A549 (cell line): ENCODE results near the gene PRR5. TPM values are rescaled to one million over a fixed set of nuclear protein-coding genes. Genes with fewer than 3 reads are reported as not detected.
"Not testable (repeated sequence)": the region's sequence is repeated elsewhere in the genome, so short reads cannot be mapped to it uniquely, and the experiment has no call there.

Experiments used
- ATAC-seq, 2 experiments: fragments of 200-7000 bp in 1 of 2; fragments of >200 bp in 1 of 2; cut with Nextera tagmentation in 1 of 2; cut with Tn5 transposase in 1 of 2; 3 replicates each; pipeline versions ENCODE4 v1.8.0 to v1.9.1; 2018 to 2020; ENCODE audit warnings: mild to moderate bottlenecking in 1 of 2, moderate library complexity in 1 of 2
- CTCF ChIA-PET: fragments of 300-600 bp; sonication (Branson Sonifier 250); formaldehyde crosslinking; extraction: SDS; loops from one replicate; lab custom pipeline; 2021; ENCODE audit warnings: antibody characterized with exemption, inconsistent platforms; lab: Yijun Ruan, JAX
- POLR2A ChIA-PET: fragments of 350-600 bp; formaldehyde crosslinking; extraction: SDS; loops from one replicate; lab custom pipeline; 2021; ENCODE audit warnings: antibody characterized with exemption, inconsistent platforms; lab: Yijun Ruan, JAX
- DNase-seq, 2 experiments: peaks; one replicate each; pipeline versions ENCODE4 v3.0.0 to v3.0.0-alpha.2; 2011 to 2016; ENCODE audit warnings: low read depth in 1 of 2, low spot score in 1 of 2
- FAIRE-seq: peaks from 2 replicates; lab custom pipeline; 2011; peaks lifted over from hg19 to GRCh38; lab: Jason Lieb, UNC
- H3K27ac ChIP-seq, 2 experiments: fragments of >200 bp; sonication (Bioruptor Twin); formaldehyde crosslinking; 3 replicates each; pipeline ENCODE4 v1.5.1; 2016 to 2017
- H3K4me1 ChIP-seq: fragments of >200 bp; sonication (Bioruptor Twin); formaldehyde crosslinking; 3 replicates; pipeline ENCODE4 v1.6.1; 2016
- H3K4me2 ChIP-seq: fragments of >200 bp; sonication (Bioruptor Twin); formaldehyde crosslinking; 3 replicates; pipeline ENCODE4 v1.6.1; 2016
- H3K4me3 ChIP-seq: fragments of >200 bp; sonication (Bioruptor Twin); formaldehyde crosslinking; 3 replicates; pipeline ENCODE4 v1.5.1; 2016
- H3K9me3 ChIP-seq: fragments of >200 bp; sonication (Bioruptor Twin); formaldehyde crosslinking; 3 replicates; pipeline ENCODE4 v1.6.1; 2016
- CEBPB ChIP-seq, 2 experiments: fragments of >200 bp in 1 of 2; sonication (Bioruptor Twin) in 1 of 2; formaldehyde crosslinking in 1 of 2; IDR thresholded peaks; 2 replicates each; pipeline ENCODE4 v1.6.1; 2012 to 2016
- CHD2 ChIP-seq: fragments of 150-350 bp; IDR thresholded peaks from 2 replicates; pipeline ENCODE4 v1.6.1; 2014; ENCODE audit warnings: low read length; ENCODE audit not compliant: partially characterized antibody
- CTCF ChIP-seq: fragments of >200 bp; sonication (Bioruptor Twin); formaldehyde crosslinking; IDR thresholded peaks from 3 replicates; pipeline ENCODE4 v1.5.1; 2016
- EHF ChIP-seq: fragments of 250-450 bp; sonication (Bioruptor Pico); IDR thresholded peaks from 2 replicates; pipeline ENCODE4 v1.5.0; 2020; ENCODE audit warnings: mild to moderate bottlenecking
- ESRRA ChIP-seq: fragments of 150-350 bp; IDR thresholded peaks from 2 replicates; pipeline ENCODE4 v1.6.1; 2014; ENCODE audit warnings: mild to moderate bottlenecking, low read length, borderline replicate concordance
- FOSB ChIP-seq: fragments of 250-450 bp; sonication (Bioruptor Pico); IDR thresholded peaks from 2 replicates; pipeline ENCODE4 v1.5.0; 2020; ENCODE audit warnings: mild to moderate bottlenecking, moderate library complexity
- FOXS1 ChIP-seq: fragments of 250-450 bp; sonication (Bioruptor Pico); IDR thresholded peaks from 2 replicates; pipeline ENCODE4 v1.5.0; 2020; ENCODE audit warnings: mild to moderate bottlenecking, moderate library complexity
- GATA3 ChIP-seq: IDR thresholded peaks from 2 replicates; pipeline ENCODE4 v1.6.1; 2012; ENCODE audit warnings: borderline replicate concordance
- HDAC2 ChIP-seq: fragments of 200-600 bp; sonication (generic); IDR thresholded peaks from 2 replicates; pipeline ENCODE4 v1.6.1; 2016
- HEYL ChIP-seq: fragments of 250-450 bp; sonication (Bioruptor Pico); IDR thresholded peaks from 2 replicates; pipeline ENCODE4 v1.8.0; 2021; ENCODE audit warnings: mild to moderate bottlenecking, moderate library complexity
- HOXB13 ChIP-seq: fragments of 250-450 bp; sonication (Bioruptor Pico); IDR thresholded peaks from 2 replicates; pipeline ENCODE4 v1.5.0; 2020; ENCODE audit warnings: low read depth, mild to moderate bottlenecking, moderate library complexity
- JUNB ChIP-seq: fragments of >200 bp; sonication (Bioruptor Twin); formaldehyde crosslinking; IDR thresholded peaks from 2 replicates; pipeline ENCODE4 v1.6.1; 2016
- MYC ChIP-seq: IDR thresholded peaks from 2 replicates; pipeline ENCODE4 v1.6.1; 2012; ENCODE audit warnings: mild to moderate bottlenecking, inconsistent platforms, low read length, improper control_type of control experiment, borderline replicate concordance
- PBX3 ChIP-seq: IDR thresholded peaks from 2 replicates; pipeline ENCODE4 v1.6.1; 2012
- POLR2A ChIP-seq: IDR thresholded peaks from 2 replicates; pipeline ENCODE4 v1.6.1; 2012; ENCODE audit warnings: mild to moderate bottlenecking, low read length
- RFX5 ChIP-seq: fragments of 450-650 bp; IDR thresholded peaks from 2 replicates; pipeline ENCODE4 v1.7.1; 2014; ENCODE audit warnings: antibody characterized with exemption, mild to moderate bottlenecking, moderate library complexity
- SMC3 ChIP-seq: fragments of >200 bp; sonication (Bioruptor Twin); formaldehyde crosslinking; IDR thresholded peaks from 3 replicates; pipeline ENCODE4 v1.6.1; 2018; ENCODE audit warnings: inconsistent platforms
- SREBF2 ChIP-seq: fragments of 450-650 bp; IDR thresholded peaks from 2 replicates; pipeline ENCODE4 v1.6.1; 2014; ENCODE audit warnings: mild to moderate bottlenecking, moderate library complexity
- TP53 ChIP-seq: fragments of 250-450 bp; sonication (Bioruptor Pico); IDR thresholded peaks from 2 replicates; pipeline ENCODE4 v1.5.0; 2021; ENCODE audit warnings: mild to moderate bottlenecking, moderate library complexity
- ZC3H11A ChIP-seq: fragments of 450-650 bp; IDR thresholded peaks from 2 replicates; pipeline ENCODE4 v1.6.1; 2014; ENCODE audit warnings: antibody characterized with exemption, mild to moderate bottlenecking
- ZFP36 ChIP-seq: fragments of 450-650 bp; IDR thresholded peaks from 2 replicates; pipeline ENCODE4 v1.6.1; 2014; ENCODE audit warnings: borderline replicate concordance; ENCODE audit not compliant: partially characterized antibody
- WGBS: methylation state at CpG from one replicate; pipeline ENCODE4 v1.1.6; 2017; ENCODE audit errors: missing lambda C conversion rate; 5-methylcytosine and 5-hydroxymethylcytosine counted together
- polyA plus RNA-seq, 4 experiments: library from polyadenylated mRNA; depleted of rRNA in 3 of 4; stranded (reverse); fragments of >200 nt; fragmentation: RNase III in 1 of 4; extraction: RNeasy Plus Mini Kit Qiagen cat#74134 plus additional on column Dnase treatment in 1 of 4; gene quantifications; 2 replicates in 3 of 4; 3 replicates in 1 of 4; pipeline ENCODE4 v1.2.3, GENCODE V29; 2011 to 2017
- TF ChIP-seq, protein P1 (sequence below): fragments of >200 bp; sonication (Bioruptor Twin); formaldehyde crosslinking; IDR thresholded peaks from 2 replicates; pipeline ENCODE4 v1.6.1; 2016
- TF ChIP-seq, protein P2 (sequence below): fragments of 150-350 bp; IDR thresholded peaks from 2 replicates; pipeline ENCODE4 v1.6.1; 2014; ENCODE audit warnings: low read depth, mild to moderate bottlenecking, low read length
- TF ChIP-seq, protein P3 (sequence below): fragments of 450-650 bp; IDR thresholded peaks from 2 replicates; pipeline ENCODE4 v1.6.1; 2014; ENCODE audit warnings: antibody characterized with exemption
- TF ChIP-seq, protein P4 (sequence below): IDR thresholded peaks from 2 replicates; pipeline ENCODE4 v1.6.1; 2012

The PRR5 gene
- polyA plus RNA-seq, 2 of the 4 experiments (the other 2 are of a cell fraction), result 7.1 to 19.5 TPM

DNA sequence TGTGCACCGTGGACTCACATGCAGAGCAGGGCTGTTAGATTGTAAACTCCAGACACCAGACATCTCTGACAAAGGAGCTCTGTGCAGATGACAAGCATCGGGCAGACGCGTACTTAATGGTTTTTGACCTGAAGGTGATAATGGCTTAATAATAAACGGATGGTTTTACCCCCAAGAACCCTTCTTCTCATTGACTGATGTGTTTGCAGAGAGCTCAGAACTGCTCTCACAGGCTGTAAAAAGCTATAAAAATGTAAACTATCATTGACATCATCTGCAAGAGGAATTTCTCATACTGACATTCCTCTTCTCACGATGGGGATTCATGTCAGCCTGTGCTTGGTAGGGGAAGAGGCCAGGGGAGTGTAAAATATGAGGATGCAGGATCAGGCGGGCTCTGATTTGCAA lies 41.8 kb downstream of the PRR5 start:
- TF ChIP-seq HOXB13 (CRISPR knock-in tag), result no peak
- TF ChIP-seq FOXS1, result no peak
- no peak for TF ChIP-seq CHD2
- no peak for TF ChIP-seq HEYL (CRISPR knock-in tag)
- TF ChIP-seq SREBF2, result no peak
- TF ChIP-seq, protein P1, sequence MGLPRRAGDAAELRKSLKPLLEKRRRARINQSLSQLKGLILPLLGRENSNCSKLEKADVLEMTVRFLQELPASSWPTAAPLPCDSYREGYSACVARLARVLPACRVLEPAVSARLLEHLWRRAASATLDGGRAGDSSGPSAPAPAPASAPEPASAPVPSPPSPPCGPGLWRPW, result no peak
- no peak for TF ChIP-seq FOSB
- no peak for TF ChIP-seq SMC3
- TF ChIP-seq, protein P2, sequence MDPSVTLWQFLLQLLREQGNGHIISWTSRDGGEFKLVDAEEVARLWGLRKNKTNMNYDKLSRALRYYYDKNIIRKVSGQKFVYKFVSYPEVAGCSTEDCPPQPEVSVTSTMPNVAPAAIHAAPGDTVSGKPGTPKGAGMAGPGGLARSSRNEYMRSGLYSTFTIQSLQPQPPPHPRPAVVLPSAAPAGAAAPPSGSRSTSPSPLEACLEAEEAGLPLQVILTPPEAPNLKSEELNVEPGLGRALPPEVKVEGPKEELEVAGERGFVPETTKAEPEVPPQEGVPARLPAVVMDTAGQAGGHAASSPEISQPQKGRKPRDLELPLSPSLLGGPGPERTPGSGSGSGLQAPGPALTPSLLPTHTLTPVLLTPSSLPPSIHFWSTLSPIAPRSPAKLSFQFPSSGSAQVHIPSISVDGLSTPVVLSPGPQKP, result no peak
- no peak for TF ChIP-seq ZFP36
- ATAC-seq, result no peak
- no peak for FAIRE-seq
- Histone ChIP-seq H3K4me1 (peaks cover 20% of the 10 kb centered on the region), H3K4me3 (no peak overlapping the region), H3K9me3 (no peaks in the 10 kb centered on the region), H3K27ac (no peak overlapping the region), H3K4me2 (no peak overlapping the region)
- DNase-seq, result no peak
- 51% methylated on average over 7 of the region's 7 CpGs for WGBS
- CTCF ChIA-PET, result interaction anchor here (0.8 kb wide), 1 partner anchor 41 kb away, joined by 3 read pairs; no protein-coding TSS in a partner anchor
- POLR2A ChIA-PET, result no interaction called here

GRCh38 chr22:44745853-44746789 lies 44.1 kb downstream of the PRR5 start:
- ATAC-seq (no peak), FAIRE-seq (no peak), DNase-seq (no peak)
- ChIA-PET POLR2A (no interaction called here), CTCF (interaction anchor here (0.6 kb wide), 1 partner anchor 103 kb away, joined by 4 read pairs; no protein-coding TSS in a partner anchor)
- WGBS, result 56% methylated on average over 7 of the region's 13 CpGs
- peaks cover 5% of the 10 kb centered on the region; the same call in 1 of the 3 replicates for H3K4me1 ChIP-seq
- no peak overlapping the region for H3K4me3 ChIP-seq
- no peak overlapping the region for H3K4me2 ChIP-seq
- H3K9me3 ChIP-seq, result no peaks in the 10 kb centered on the region
- no peak overlapping the region for H3K27ac ChIP-seq
- TF ChIP-seq JUNB (no peak), MYC (no peak)

DNA sequence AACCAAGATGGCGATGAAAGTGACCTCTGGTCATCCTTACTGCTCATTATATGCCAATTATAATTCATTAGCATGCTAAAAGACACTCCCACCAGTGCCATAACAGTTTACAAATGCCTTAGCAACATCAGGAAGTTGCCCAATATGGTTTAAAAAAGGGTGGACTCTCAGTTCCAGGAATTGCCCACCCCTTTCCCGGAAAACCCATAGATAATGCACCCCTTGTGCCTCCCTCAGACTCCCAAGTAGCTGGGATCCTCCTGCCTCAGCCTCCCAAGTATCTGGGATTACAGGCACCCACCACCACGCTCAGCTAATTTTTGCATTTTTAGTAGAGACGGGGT lies 45.8 kb downstream of the PRR5 start:
- FAIRE-seq, result not testable (repeated sequence)
- CTCF ChIA-PET, result interaction anchor here (0.6 kb wide), 2 partner anchors 105 to 873 kb away, joined by 3 read pairs; no protein-coding TSS in a partner anchor

GRCh38 chr22:44748524-44748923 lies 46.5 kb downstream of the PRR5 start:
- H3K27ac ChIP-seq, result no peak overlapping the region
- CTCF ChIA-PET, result no interaction called here
- no peak for FAIRE-seq
- 87% methylated on average over 7 of the region's 7 CpGs for whole genome bisulfite sequencing
- POLR2A ChIA-PET, result no interaction called here
- H3K4me2 ChIP-seq, result no peak overlapping the region
- DNase-seq, result no peak
- no peaks in the 10 kb centered on the region for H3K9me3 ChIP-seq
- no peak for ATAC-seq
- peaks cover 5% of the 10 kb centered on the region; the same call in 1 of the 3 replicates for H3K4me1 ChIP-seq
- no peak overlapping the region for H3K4me3 ChIP-seq
- no peak for TF ChIP-seq GATA3
- TF ChIP-seq, protein P1, result no peak
- no peak for TF ChIP-seq TP53 (CRISPR knock-in tag)
- no peak for TF ChIP-seq POLR2A
- TF ChIP-seq CHD2, result no peak
- TF ChIP-seq, protein P3, sequence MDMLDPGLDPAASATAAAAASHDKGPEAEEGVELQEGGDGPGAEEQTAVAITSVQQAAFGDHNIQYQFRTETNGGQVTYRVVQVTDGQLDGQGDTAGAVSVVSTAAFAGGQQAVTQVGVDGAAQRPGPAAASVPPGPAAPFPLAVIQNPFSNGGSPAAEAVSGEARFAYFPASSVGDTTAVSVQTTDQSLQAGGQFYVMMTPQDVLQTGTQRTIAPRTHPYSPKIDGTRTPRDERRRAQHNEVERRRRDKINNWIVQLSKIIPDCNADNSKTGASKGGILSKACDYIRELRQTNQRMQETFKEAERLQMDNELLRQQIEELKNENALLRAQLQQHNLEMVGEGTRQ, result no peak
- TF ChIP-seq, protein P4, sequence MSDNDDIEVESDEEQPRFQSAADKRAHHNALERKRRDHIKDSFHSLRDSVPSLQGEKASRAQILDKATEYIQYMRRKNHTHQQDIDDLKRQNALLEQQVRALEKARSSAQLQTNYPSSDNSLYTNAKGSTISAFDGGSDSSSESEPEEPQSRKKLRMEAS, result no peak
- TF ChIP-seq CEBPB (IDR thresholded peaks at IDR 0.05), result no peak
- TF ChIP-seq HDAC2, result no peak
- TF ChIP-seq SREBF2, result no peak
- TF ChIP-seq RFX5, result no peak
- no peak for TF ChIP-seq ESRRA
- TF ChIP-seq PBX3, result no peak
- TF ChIP-seq SMC3, result no peak
- TF ChIP-seq ZC3H11A, result no peak
- TF ChIP-seq EHF (CRISPR knock-in tag), result no peak
- no peak for TF ChIP-seq CTCF

More for the DNA sequence above, 45.8 kb downstream of the PRR5 start:
- POLR2A ChIA-PET, H3K4me3 ChIP-seq, H3K27ac ChIP-seq, H3K9me3 ChIP-seq, DNase-seq, H3K4me1 ChIP-seq, ATAC-seq, H3K4me2 ChIP-seq: not testable (repeated sequence)
- 94% methylated on average over 4 of the region's 4 CpGs for WGBS
